ENCODE data around the gene SPARCL1. TPM values are rescaled to one million over a fixed set of nuclear protein-coding genes. Genes with fewer than 3 reads are reported as not detected.

SPARCL1 gene
- total and polyA plus RNA-seq, 2 of the 13 experiments (the other 11 are each of a cell fraction or from before 2014, with no cell fraction given): 0.04 TPM; not detected in 1

- H3K4me3 ChIP-seq (replicated peaks in 1 of 3; ENCODE audit: insufficient read depth in 1 of 3, low read depth in 2 of 3, low read length in 3 of 3): no peak overlapping the region
- ChIA-PET CTCF (ENCODE audit: low intra/inter-chr PET ratio, low total read pairs) (no interaction called here), POLR2A (no interaction called here)
- no peak for TF ChIP-seq ZFYVE20 (CRISPR knock-in tag; IDR thresholded peaks at IDR 0.05; ENCODE audit: borderline replicate concordance, low read depth)
- TF ChIP-seq HDAC1 (CRISPR knock-in tag; IDR thresholded peaks at IDR 0.05): no peak
- TF ChIP-seq, protein P1, sequence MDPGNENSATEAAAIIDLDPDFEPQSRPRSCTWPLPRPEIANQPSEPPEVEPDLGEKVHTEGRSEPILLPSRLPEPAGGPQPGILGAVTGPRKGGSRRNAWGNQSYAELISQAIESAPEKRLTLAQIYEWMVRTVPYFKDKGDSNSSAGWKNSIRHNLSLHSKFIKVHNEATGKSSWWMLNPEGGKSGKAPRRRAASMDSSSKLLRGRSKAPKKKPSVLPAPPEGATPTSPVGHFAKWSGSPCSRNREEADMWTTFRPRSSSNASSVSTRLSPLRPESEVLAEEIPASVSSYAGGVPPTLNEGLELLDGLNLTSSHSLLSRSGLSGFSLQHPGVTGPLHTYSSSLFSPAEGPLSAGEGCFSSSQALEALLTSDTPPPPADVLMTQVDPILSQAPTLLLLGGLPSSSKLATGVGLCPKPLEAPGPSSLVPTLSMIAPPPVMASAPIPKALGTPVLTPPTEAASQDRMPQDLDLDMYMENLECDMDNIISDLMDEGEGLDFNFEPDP (CRISPR knock-in tag; conservative IDR thresholded peaks at IDR 0.05): no peak
- TF ChIP-seq, protein P2, sequence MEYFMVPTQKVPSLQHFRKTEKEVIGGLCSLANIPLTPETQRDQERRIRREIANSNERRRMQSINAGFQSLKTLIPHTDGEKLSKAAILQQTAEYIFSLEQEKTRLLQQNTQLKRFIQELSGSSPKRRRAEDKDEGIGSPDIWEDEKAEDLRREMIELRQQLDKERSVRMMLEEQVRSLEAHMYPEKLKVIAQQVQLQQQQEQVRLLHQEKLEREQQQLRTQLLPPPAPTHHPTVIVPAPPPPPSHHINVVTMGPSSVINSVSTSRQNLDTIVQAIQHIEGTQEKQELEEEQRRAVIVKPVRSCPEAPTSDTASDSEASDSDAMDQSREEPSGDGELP (IDR thresholded peaks at IDR 0.05; ENCODE audit: borderline replicate concordance, low read depth): no peak
- TF ChIP-seq HOXA7 (CRISPR knock-in tag; IDR thresholded peaks at IDR 0.05): no peak
- TF ChIP-seq SP4 (CRISPR knock-in tag; IDR thresholded peaks at IDR 0.05): no peak
- TF ChIP-seq, protein P3, sequence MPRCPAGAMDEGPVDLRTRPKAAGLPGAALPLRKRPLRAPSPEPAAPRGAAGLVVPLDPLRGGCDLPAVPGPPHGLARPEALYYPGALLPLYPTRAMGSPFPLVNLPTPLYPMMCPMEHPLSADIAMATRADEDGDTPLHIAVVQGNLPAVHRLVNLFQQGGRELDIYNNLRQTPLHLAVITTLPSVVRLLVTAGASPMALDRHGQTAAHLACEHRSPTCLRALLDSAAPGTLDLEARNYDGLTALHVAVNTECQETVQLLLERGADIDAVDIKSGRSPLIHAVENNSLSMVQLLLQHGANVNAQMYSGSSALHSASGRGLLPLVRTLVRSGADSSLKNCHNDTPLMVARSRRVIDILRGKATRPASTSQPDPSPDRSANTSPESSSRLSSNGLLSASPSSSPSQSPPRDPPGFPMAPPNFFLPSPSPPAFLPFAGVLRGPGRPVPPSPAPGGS (CRISPR knock-in tag; IDR thresholded peaks at IDR 0.05): no peak
- TF ChIP-seq NR3C1 (CRISPR knock-in tag; IDR thresholded peaks at IDR 0.05): no peak
- no peak for TF ChIP-seq SRSF9 (IDR thresholded peaks at IDR 0.05; ENCODE audit: borderline replicate concordance, insufficient read depth, low read depth, low read length, poor library complexity, severe bottlenecking)
- TF ChIP-seq SMC3 (IDR thresholded peaks at IDR 0.05; ENCODE audit: low read length): no peak
- TF ChIP-seq, protein P4, sequence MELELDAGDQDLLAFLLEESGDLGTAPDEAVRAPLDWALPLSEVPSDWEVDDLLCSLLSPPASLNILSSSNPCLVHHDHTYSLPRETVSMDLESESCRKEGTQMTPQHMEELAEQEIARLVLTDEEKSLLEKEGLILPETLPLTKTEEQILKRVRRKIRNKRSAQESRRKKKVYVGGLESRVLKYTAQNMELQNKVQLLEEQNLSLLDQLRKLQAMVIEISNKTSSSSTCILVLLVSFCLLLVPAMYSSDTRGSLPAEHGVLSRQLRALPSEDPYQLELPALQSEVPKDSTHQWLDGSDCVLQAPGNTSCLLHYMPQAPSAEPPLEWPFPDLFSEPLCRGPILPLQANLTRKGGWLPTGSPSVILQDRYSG (CRISPR knock-in tag; IDR thresholded peaks at IDR 0.05): no peak
- no peak for TF ChIP-seq ATM (IDR thresholded peaks at IDR 0.05; ENCODE audit: borderline replicate concordance)
- peaks cover 41% of the 10 kb centered on the region for H3K4me1 ChIP-seq (ENCODE audit: insufficient read depth, low read length)
- 96% methylated on average over 2 of the region's 2 CpGs for WGBS (ENCODE audit: low lambda C conversion rate)
- 0 out of 2 replicates have a peak, but pooled peaks cover 2% of the 10 kb centered on the region for H4K20me1 ChIP-seq (ENCODE audit: insufficient read depth, low read length)
- peaks cover 0 to 2% of the 10 kb centered on the region in 2 experiments; a peak in 1 of 5 replicates for H3K36me3 ChIP-seq (replicated peaks in 1 of 2; ENCODE audit: control insufficient read depth in 1 of 2, insufficient read depth in 2 of 2, low read length in 2 of 2)
- BruUV-seq (replicated peaks): no TSS peak
- ATAC-seq: no peak
- peaks cover 57% of the 10 kb centered on the region for H3K79me2 ChIP-seq (ENCODE audit: insufficient read depth, low read length)
- no peak overlapping the region for H3K4me2 ChIP-seq (ENCODE audit: low read depth, low read length)
- intact Hi-C loops (cut with micrococcal nuclease; ENCODE audit: unreplicated experiment) (no loop called here), in situ Hi-C loops (cut with HindIII; ENCODE audit: extremely low pct_ligation_motif_present, low pct_unique_long_range_greater_than_20kb) (loop anchor here (10.0 kb wide), 1 partner anchor 45 kb away; no protein-coding TSS in a partner anchor)
- no peak overlapping the region for H3K9ac ChIP-seq (ENCODE audit: insufficient read depth, low read depth, low read length)
- no peaks in the 10 kb centered on the region for H3K9me3 ChIP-seq (ENCODE audit: low read length)
- H3K27me3 ChIP-seq (ENCODE audit: control insufficient read depth in 1 of 2, insufficient read depth in 2 of 2, low read length in 2 of 2): no peaks in the 10 kb centered on the region
- H3K27ac ChIP-seq (ENCODE audit: extremely low read length, insufficient read depth, low read length): no peak overlapping the region
- DNase-seq (ENCODE audit: low spot score): no peak
- H2AFZ ChIP-seq (ENCODE audit: low read length): no peak overlapping the region
- FAIRE-seq: no peak
Observed at GRCh38 chr4:87430038-87430437, 99.1 kb downstream of the SPARCL1 start.
